Dermis lymphatic vessel endothelial cell (primary cell): Measurements from ENCODE around the gene TUBA3C. TPM values are rescaled to one million over a fixed set of nuclear protein-coding genes. Genes with fewer than 3 reads are reported as not detected.

Experiments used
- total RNA-seq: library from RNA; depleted of rRNA; stranded (reverse); fragments of >200 nt; gene quantifications from 2 replicates; pipeline ENCODE4 v1.2.1, GENCODE V29; 2014

Gene TUBA3C
- total RNA-seq = not detected in 2 replicates

GRCh38 chr13:19181621-19182485 lies at the start of gene TUBA3C:
TUBA3C (minus strand) TSS chr13:19181824; CDS start chr13:19181747, 77 bp downstream.

